NCI-H510A (cell line): ENCODE results near the gene SMIM45.
"Not testable (repeated sequence)": the region's sequence is repeated elsewhere in the genome, so short reads cannot be mapped to it uniquely, and the experiment has no call there.

Experiments used
- DNase-seq: peaks from one replicate; lab custom pipeline; 2025; lab: John Stamatoyannopoulos, UW

Gene SMIM45

GRCh38 chr22:41935015-41935351 lies 17.0 kb upstream of the SMIM45 start:
- no peak for DNase-seq

GRCh38 chr22:41935509-41935908 lies 16.4 kb upstream of the SMIM45 start:
- DNase-seq: no peak

GRCh38 chr22:41936894-41937169 lies 15.1 kb upstream of the SMIM45 start:
- no peak for DNase-seq

- DNase-seq: no peak
Observed at GRCh38 chr22:41939981-41940831, 11.7 kb upstream of the SMIM45 start.

- DNase-seq: peak; percentile 36
Observed at GRCh38 chr22:41940832-41941765, 10.9 kb upstream of the SMIM45 start.

- no peak for DNase-seq
Observed at GRCh38 chr22:41943661-41944209, 8.2 kb upstream of the SMIM45 start.

GRCh38 chr22:41946629-41947423 lies 5.1 kb upstream of the SMIM45 start, which contains the start of gene CENPM:
TSS of gene CENPM (minus strand) at chr22:41947152. CDS start at chr22:41947076, 76 bp downstream.
- peak; percentile 88 for DNase-seq

GRCh38 chr22:41947424-41948080 lies 4.4 kb upstream of the SMIM45 start:
- DNase-seq: no peak

- DNase-seq: no peak
Observed at GRCh38 chr22:41948142-41948541, 3.8 kb upstream of the SMIM45 start.

- DNase-seq: not testable (repeated sequence)
Observed at GRCh38 chr22:41948928-41949296, 3.0 kb upstream of the SMIM45 start.

GRCh38 chr22:41949297-41949965 lies 2.5 kb upstream of the SMIM45 start:
- DNase-seq: no peak

GRCh38 chr22:41952713-41953112 lies 763 bp downstream of the SMIM45 start:
- no peak for DNase-seq

- DNase-seq: no peak
Observed at GRCh38 chr22:41957941-41958556, 6.1 kb downstream of the SMIM45 start.

- no peak for DNase-seq
Observed at GRCh38 chr22:41963453-41964111, 11.6 kb downstream of the SMIM45 start.

- no peak for DNase-seq
Observed at GRCh38 chr22:41964112-41964491, 12.2 kb downstream of the SMIM45 start.

- no peak for DNase-seq
Observed at GRCh38 chr22:41966225-41966606, 14.3 kb downstream of the SMIM45 start.

GRCh38 chr22:41966607-41967240 lies 14.8 kb downstream of the SMIM45 start:
- DNase-seq: no peak

GRCh38 chr22:41968601-41969000 lies 16.7 kb downstream of the SMIM45 start:
- no peak for DNase-seq

GRCh38 chr22:41969110-41969646 lies 17.2 kb downstream of the SMIM45 start, which contains the start of gene SEPTIN3:
TSS of gene SEPTIN3 (plus strand) at chr22:41969443. CDS start at chr22:41971493, 2,050 bp downstream.
- no peak for DNase-seq
